IMR-90 (cell line): ENCODE results near the gene NCOA7. TPM values are rescaled to one million over a fixed set of nuclear protein-coding genes. Genes with fewer than 3 reads are reported as not detected.

Source experiments
- ATAC-seq: fragments of 200-7000 bp; cut with Tn5 transposase; 2 replicates; pipeline ENCODE4 v1.9.1; 2020; ENCODE audit warnings: low read depth, mild to moderate bottlenecking, moderate library complexity
- BruUV-seq: library from RNA; stranded (reverse); fragments of 400-500 nt; replicated peaks from 2 replicates; lab custom pipeline; 2021; lab: Mats Ljungman, UMichigan
- CTCF ChIA-PET: fragments of 300-600 bp; formaldehyde crosslinking; extraction: SDS; loops from one replicate; lab custom pipeline; 2021; ENCODE audit warnings: antibody characterized with exemption; lab: Yijun Ruan, JAX
- POLR2A ChIA-PET: fragments of 300-600 bp; sonication (Branson Sonifier 250); formaldehyde crosslinking; loops from one replicate; lab custom pipeline; 2022; ENCODE audit warnings: antibody characterized with exemption; ENCODE audit not compliant: unreplicated experiment; lab: Charles Lee
- DNase-seq: peaks from one replicate; pipeline ENCODE4 v3.0.0; 2013
- H2AFZ ChIP-seq: replicated peaks from 2 replicates; pipeline ENCODE3; 2013; ENCODE audit warnings: low read length, mild to moderate bottlenecking; ENCODE audit not compliant: poor library complexity
- H2AK5ac ChIP-seq: 2 replicates; pipeline ENCODE4 v1.6.1; 2013; ENCODE audit warnings: low read depth, low read length, inconsistent platforms
- H2AK9ac ChIP-seq: replicated peaks from 2 replicates; pipeline ENCODE3; 2013; ENCODE audit warnings: mild to moderate bottlenecking, low read depth, low read length, moderate library complexity; ENCODE audit not compliant: poor library complexity
- H2BK120ac ChIP-seq: 2 replicates; pipeline ENCODE4 v1.6.1; 2013; ENCODE audit warnings: low read depth, low read length, inconsistent platforms
- H2BK15ac ChIP-seq: 3 replicates; pipeline ENCODE4 v1.6.1; 2013; ENCODE audit warnings: low read depth, low read length, inconsistent platforms
- H2BK20ac ChIP-seq: 2 replicates; pipeline ENCODE4 v1.6.1; 2013; ENCODE audit warnings: low read depth, mild to moderate bottlenecking, inconsistent platforms, low read length, moderate library complexity
- H2BK5ac ChIP-seq: 2 replicates; pipeline ENCODE4 v1.6.1; 2013; ENCODE audit warnings: mild to moderate bottlenecking, low read depth, low read length, inconsistent platforms; ENCODE audit not compliant: poor library complexity, severe bottlenecking
- H3K14ac ChIP-seq: replicated peaks from 2 replicates; pipeline ENCODE4 v1.6.1; 2013; ENCODE audit warnings: low read depth, low read length, inconsistent platforms
- H3K18ac ChIP-seq: 2 replicates; pipeline ENCODE4 v1.6.1; 2013; ENCODE audit warnings: low read depth, low read length, control low read depth
- H3K23ac ChIP-seq: 2 replicates; pipeline ENCODE4 v1.6.1; 2013; ENCODE audit warnings: low read depth, low read length, inconsistent platforms
- H3K27ac ChIP-seq: 2 replicates; pipeline ENCODE4 v1.5.1; 2013; ENCODE audit warnings: mild to moderate bottlenecking, control low read depth, low read length; ENCODE audit not compliant: insufficient read depth
- H3K27me3 ChIP-seq: 2 replicates; pipeline ENCODE4 v1.6.1; 2013; ENCODE audit warnings: low read length; ENCODE audit not compliant: control insufficient read depth, insufficient read depth
- H3K36me3 ChIP-seq: 2 replicates; pipeline ENCODE4 v1.6.1; 2013; ENCODE audit warnings: low read length, mixed read lengths; ENCODE audit not compliant: control insufficient read depth, insufficient read depth
- H3K4ac ChIP-seq: 2 replicates; pipeline ENCODE4 v1.6.1; 2013; ENCODE audit warnings: low read depth, low read length, inconsistent platforms
- H3K4me1 ChIP-seq: 2 replicates; pipeline ENCODE4 v1.6.1; 2013; ENCODE audit warnings: low read length, mixed read lengths; ENCODE audit not compliant: control insufficient read depth, insufficient read depth
- H3K4me2 ChIP-seq: 2 replicates; pipeline ENCODE4 v1.6.1; 2013; ENCODE audit warnings: low read depth, mild to moderate bottlenecking, control low read depth, low read length, moderate library complexity
- H3K4me3 ChIP-seq: 2 replicates; pipeline ENCODE4 v1.5.1; 2013; ENCODE audit warnings: low read depth, mild to moderate bottlenecking, control low read depth, low read length, moderate library complexity; ENCODE audit not compliant: insufficient read depth
- H3K56ac ChIP-seq: 2 replicates; pipeline ENCODE4 v1.6.1; 2013; ENCODE audit warnings: low read length, inconsistent platforms; ENCODE audit not compliant: insufficient read depth; ENCODE audit errors: extremely low read depth
- H3K79me1 ChIP-seq, 2 experiments: 2 replicates each; pipeline ENCODE4 v1.6.1; 2013; ENCODE audit warnings: low read length in 2 of 2, inconsistent platforms in 1 of 2, low read depth in 1 of 2
- H3K9ac ChIP-seq: 2 replicates; pipeline ENCODE4 v1.6.1; 2013; ENCODE audit warnings: low read depth, low read length, control low read depth
- H3K9me1 ChIP-seq: 2 replicates; pipeline ENCODE4 v1.6.1; 2013; ENCODE audit warnings: low read length, inconsistent platforms; ENCODE audit not compliant: insufficient read depth
- H3K9me3 ChIP-seq: 2 replicates; pipeline ENCODE4 v1.6.1; 2013; ENCODE audit warnings: low read length; ENCODE audit not compliant: control insufficient read depth, insufficient read depth
- H4K20me1 ChIP-seq: 2 replicates; pipeline ENCODE4 v1.6.1; 2013; ENCODE audit warnings: low read length, inconsistent platforms; ENCODE audit not compliant: insufficient read depth
- H4K5ac ChIP-seq: 2 replicates; pipeline ENCODE4 v1.6.1; 2013; ENCODE audit warnings: mild to moderate bottlenecking, low read depth, low read length, control low read depth
- H4K8ac ChIP-seq, 2 experiments: 2 replicates each; pipeline ENCODE4 v1.6.1; 2013; ENCODE audit warnings: low read depth in 2 of 2, low read length in 2 of 2, control low read depth in 1 of 2, inconsistent platforms in 1 of 2
- H4K91ac ChIP-seq: 2 replicates; pipeline ENCODE4 v1.6.1; 2013; ENCODE audit warnings: low read depth, low read length, inconsistent platforms; ENCODE audit not compliant: insufficient read depth
- BHLHE40 ChIP-seq: fragments of 150-350 bp; IDR thresholded peaks from 2 replicates; pipeline ENCODE4 v1.6.1; 2016; ENCODE audit warnings: mild to moderate bottlenecking, low read depth, low read length
- CEBPB ChIP-seq: IDR thresholded peaks from 2 replicates; pipeline ENCODE4 v1.6.1; 2012; ENCODE audit warnings: low read depth, low read length, improper control_type of control experiment
- CHD1 ChIP-seq: IDR thresholded peaks from 2 replicates; pipeline ENCODE4 v1.6.1; 2012; ENCODE audit warnings: low read depth, low read length, improper control_type of control experiment
- CTCF ChIP-seq: conservative IDR thresholded peaks from 2 replicates; pipeline ENCODE4 v1.5.1; 2012; ENCODE audit warnings: mild to moderate bottlenecking, low read depth, low read length, improper control_type of control experiment
- ELK1 ChIP-seq: fragments of 150-350 bp; IDR thresholded peaks from 2 replicates; pipeline ENCODE4 v1.6.1; 2016; ENCODE audit warnings: low read depth, mild to moderate bottlenecking, low read length, moderate library complexity, borderline replicate concordance
- FOS ChIP-seq: fragments of 150-350 bp; IDR thresholded peaks from 2 replicates; pipeline ENCODE4 v1.6.1; 2016; ENCODE audit warnings: low read depth, low read length
- MAFK ChIP-seq: IDR thresholded peaks from 2 replicates; pipeline ENCODE4 v1.6.1; 2012; ENCODE audit warnings: low read depth, low read length, improper control_type of control experiment
- MAZ ChIP-seq: IDR thresholded peaks from 2 replicates; pipeline ENCODE4 v1.6.1; 2012; ENCODE audit warnings: low read depth, mild to moderate bottlenecking, low read length, improper control_type of control experiment, moderate library complexity, borderline replicate concordance
- MXI1 ChIP-seq: IDR thresholded peaks from 2 replicates; pipeline ENCODE4 v1.6.1; 2012; ENCODE audit warnings: low read depth, mild to moderate bottlenecking, low read length, moderate library complexity, borderline replicate concordance
- NFE2L2 ChIP-seq: fragments of 150-350 bp; IDR thresholded peaks from 2 replicates; pipeline ENCODE4 v1.6.1; 2016; ENCODE audit warnings: low read depth, mild to moderate bottlenecking, low read length
- POLR2A ChIP-seq: IDR thresholded peaks from 2 replicates; pipeline ENCODE4 v1.6.1; 2012; ENCODE audit warnings: mild to moderate bottlenecking, low read depth, low read length
- RAD21 ChIP-seq: IDR thresholded peaks from 2 replicates; pipeline ENCODE4 v1.6.1; 2012; ENCODE audit warnings: low read length, improper control_type of control experiment
- RCOR1 ChIP-seq: IDR thresholded peaks from 2 replicates; pipeline ENCODE4 v1.6.1; 2012; ENCODE audit warnings: mild to moderate bottlenecking, low read length, improper control_type of control experiment; ENCODE audit not compliant: insufficient replicate concordance
- SMC3 ChIP-seq: fragments of 150-350 bp; IDR thresholded peaks from 2 replicates; pipeline ENCODE4 v1.6.1; 2016; ENCODE audit warnings: low read depth, mild to moderate bottlenecking, antibody characterized with exemption, low read length, moderate library complexity
- USF2 ChIP-seq: fragments of 150-350 bp; IDR thresholded peaks from 2 replicates; pipeline ENCODE4 v1.6.1; 2017; ENCODE audit warnings: mild to moderate bottlenecking, antibody characterized with exemption, low read length, low read depth
- WGBS, 2 experiments: methylation state at CpG; one replicate each; pipeline versions ENCODE4 v1.1.5 to v1.1.7; 2013; ENCODE audit warnings: missing lambda C conversion rate in 2 of 2; ENCODE audit not compliant: insufficient read length in 1 of 2; ENCODE audit errors: extremely low coverage in 2 of 2; 5-methylcytosine and 5-hydroxymethylcytosine counted together
- dilution Hi-C: fragments of 300-500 bp; cut with HindIII; formaldehyde crosslinking; loops from one replicate; pipeline ENCODE4 v1.14.3; 2018; ENCODE audit warnings: low sequenced_read_pairs; ENCODE audit not compliant: unreplicated experiment
- in situ Hi-C: fragments of 300-500 bp; cut with MboI; formaldehyde crosslinking; loops from 3 replicates; pipeline ENCODE4 v1.14.3; 2019; ENCODE audit warnings: low sequenced_read_pairs, inconsistent platforms, mixed read lengths
- intact Hi-C: fragments of 100-400 bp; cut with micrococcal nuclease; formaldehyde crosslinking; loops from 2 replicates; pipeline ENCODE4 v1.10.0; 2022
- polyA plus RNA-seq, 3 experiments: library from polyadenylated mRNA; depleted of rRNA; stranded (reverse); fragments of >200 nt; gene quantifications; 2 replicates each; pipeline ENCODE4 v1.2.3, GENCODE V29; 2012; ENCODE audit warnings: low replicate concordance in 1 of 3
- total RNA-seq: library from RNA; depleted of rRNA; stranded (reverse); fragments of >200 nt; gene quantifications from 2 replicates; pipeline ENCODE4 v1.2.3, GENCODE V29; 2012

Gene NCOA7
- total and polyA plus RNA-seq, 2 of the 4 experiments (the other 2 are of a cell fraction) = 12.6 to 12.9 TPM

- no peak overlapping the region for H3K4me3 ChIP-seq
- peak overlapping the region; percentile 48; the same call in 1 of the 2 replicates for H3K27ac ChIP-seq
- no peak overlapping the region for H2AK9ac ChIP-seq
- ATAC-seq = peak; percentile 89
- CTCF ChIA-PET = interaction anchor here (0.6 to 0.9 kb wide), 2 partner anchors 42 to 70 kb away, joined by 3 to 6 read pairs; no protein-coding TSS in a partner anchor
- peak overlapping the region; percentile 30; the same call in 1 of the 2 replicates for H2BK120ac ChIP-seq
- H4K5ac ChIP-seq = no peak overlapping the region
- peak overlapping the region; percentile 2; the same call in 1 of the 2 replicates for H3K4me2 ChIP-seq
- peaks cover 7% of the 10 kb centered on the region for H3K36me3 ChIP-seq
- TF ChIP-seq MAFK (no peak), MAZ (no peak), FOS (peak; percentile 86), POLR2A (no peak), CHD1 (no peak), BHLHE40 (no peak), ELK1 (no peak), USF2 (no peak), SMC3 (no peak), RCOR1 (no peak), RAD21 (no peak), MXI1 (no peak), NFE2L2 (no peak), CEBPB (peak; percentile 80), CTCF (no peak)
- no peaks in the 10 kb centered on the region for H3K79me1 ChIP-seq
- H3K14ac ChIP-seq = peak overlapping the region; percentile 61; the same call in 1 of the 2 replicates
- in situ Hi-C loops = no loop called here
- peaks cover 5% of the 10 kb centered on the region; the same call in 1 of the 2 replicates for H3K4me1 ChIP-seq
- H4K20me1 ChIP-seq = no peaks in the 10 kb centered on the region
- H2BK20ac ChIP-seq = no peak overlapping the region
- POLR2A ChIA-PET = interaction anchor here (1.0 kb wide), 1 partner anchor 32 kb away, joined by 5 read pairs; no protein-coding TSS in a partner anchor
- intact Hi-C loops = no loop called here
- no peak overlapping the region for H2BK15ac ChIP-seq
- no peaks in the 10 kb centered on the region for H3K9me3 ChIP-seq
- no peak overlapping the region for H4K91ac ChIP-seq
- no peak overlapping the region for H3K9ac ChIP-seq
- H2BK5ac ChIP-seq = peak overlapping the region; percentile 94
- DNase-seq = peak; percentile 100
- peak overlapping the region; percentile 13; the same call in 1 of the 2 replicates for H3K4ac ChIP-seq
- peak overlapping the region; percentile 30; the same call in 1 of the 2 replicates for H3K18ac ChIP-seq
- peak overlapping the region in 1 of 2 experiments; percentile 56; a peak in 1 of 4 replicates for H4K8ac ChIP-seq
- H3K56ac ChIP-seq = no peak overlapping the region
- H2AK5ac ChIP-seq = no peak overlapping the region
- no TSS peak for BruUV-seq
- H3K27me3 ChIP-seq = no peaks in the 10 kb centered on the region
- no peak overlapping the region for H2AFZ ChIP-seq
- H3K9me1 ChIP-seq = peaks cover 8% of the 10 kb centered on the region
- dilution Hi-C loops = no loop called here
- WGBS, 2 experiments = no CpG with 5 or more reads among the region's 5 CpGs
- no peak overlapping the region for H3K23ac ChIP-seq
These were observed 123.1 kb downstream of the NCOA7 start for GRCh38 chr6:125913864-125914351.
